ENCODE measurements around the gene SBF2.
"Not testable (repeated sequence)": the region's sequence is repeated elsewhere in the genome, so short reads cannot be mapped to it uniquely, and the experiment has no call there.

The SBF2 gene

DNA sequence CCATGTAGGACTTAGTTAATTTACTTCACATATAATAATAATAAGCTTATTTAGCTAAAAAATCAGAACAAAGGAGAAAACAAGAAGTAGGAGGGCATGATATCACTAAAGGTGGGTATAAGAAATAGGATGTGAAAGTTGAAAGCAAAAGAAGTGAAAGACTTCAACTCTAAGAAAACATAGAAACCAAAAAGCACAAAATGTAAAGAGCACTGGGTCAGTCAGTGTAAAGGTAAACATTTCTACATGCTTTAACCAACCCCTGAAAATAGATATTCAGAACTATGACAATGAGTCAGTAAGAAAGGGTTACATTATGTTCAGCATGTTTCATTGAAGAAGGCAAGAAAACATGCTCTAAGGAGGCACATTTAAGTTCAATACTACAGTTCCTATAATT is 331.3 kb downstream of the SBF2 start:
- no peak for DNase-seq (ENCODE audit: low read depth in 4 of 4, low spot score in 1 of 4)

DNA sequence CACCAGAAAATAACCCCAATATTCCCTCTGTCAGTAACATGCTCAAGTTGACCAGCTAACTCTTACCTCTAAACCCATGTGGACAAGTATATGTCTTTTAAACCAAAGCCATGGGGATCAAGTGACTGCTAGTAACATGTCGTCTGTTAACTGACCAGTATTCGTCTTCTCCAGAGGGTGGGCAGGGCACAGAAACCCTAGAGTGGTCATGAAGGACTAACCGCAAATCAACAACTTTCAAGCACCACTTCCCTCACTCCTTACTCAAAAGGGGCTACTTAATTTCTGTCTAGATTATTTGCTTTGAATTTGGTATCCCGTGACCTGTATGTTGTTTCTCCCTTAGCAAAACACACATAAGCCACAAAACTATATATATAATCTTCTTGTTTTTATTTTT is 336.9 kb downstream of the SBF2 start:
- DNase-seq (ENCODE audit: low read depth in 4 of 4, low spot score in 1 of 4), result no peak

DNA sequence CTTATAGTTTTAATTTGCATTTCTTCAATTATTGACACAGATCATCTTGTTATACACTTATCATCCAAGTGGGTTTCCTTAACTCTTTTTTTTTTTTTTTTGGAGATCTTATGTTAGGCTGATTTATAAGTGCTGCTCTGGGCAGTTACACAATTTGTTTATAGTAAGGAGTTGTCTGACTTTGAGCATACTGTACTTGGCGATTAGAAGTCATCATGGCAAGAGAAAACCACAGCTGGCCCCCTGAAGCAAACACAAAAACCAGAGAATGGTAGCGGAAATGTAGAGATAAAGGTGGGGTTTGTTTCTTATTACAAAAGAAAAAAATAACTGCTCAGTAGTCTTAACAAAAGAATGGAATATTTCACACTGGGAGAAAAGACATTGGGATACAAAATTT is 337.5 kb downstream of the SBF2 start:
- DNase-seq (ENCODE audit: low read depth in 4 of 4, low spot score in 1 of 4), result no peak

DNA sequence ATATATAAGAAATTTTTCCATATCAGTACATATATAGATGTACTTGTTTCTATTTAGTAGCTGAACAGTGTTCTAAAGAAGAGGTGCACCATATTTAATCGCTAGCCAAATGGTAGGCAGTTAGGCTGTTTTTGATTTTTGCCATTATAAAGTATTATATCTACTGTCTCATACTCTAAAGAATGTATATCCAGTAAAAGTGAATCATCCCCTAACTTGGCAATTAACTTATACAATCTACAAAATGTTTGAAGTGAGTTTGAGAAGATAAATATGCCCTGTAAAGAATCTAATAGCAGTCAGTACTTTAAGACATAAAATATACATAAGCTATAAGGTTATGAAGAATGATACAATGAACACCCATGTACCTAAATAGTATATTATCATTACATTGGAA is 338.6 kb downstream of the SBF2 start:
- no peak for DNase-seq (ENCODE audit: low read depth in 4 of 4, low spot score in 1 of 4)

DNA sequence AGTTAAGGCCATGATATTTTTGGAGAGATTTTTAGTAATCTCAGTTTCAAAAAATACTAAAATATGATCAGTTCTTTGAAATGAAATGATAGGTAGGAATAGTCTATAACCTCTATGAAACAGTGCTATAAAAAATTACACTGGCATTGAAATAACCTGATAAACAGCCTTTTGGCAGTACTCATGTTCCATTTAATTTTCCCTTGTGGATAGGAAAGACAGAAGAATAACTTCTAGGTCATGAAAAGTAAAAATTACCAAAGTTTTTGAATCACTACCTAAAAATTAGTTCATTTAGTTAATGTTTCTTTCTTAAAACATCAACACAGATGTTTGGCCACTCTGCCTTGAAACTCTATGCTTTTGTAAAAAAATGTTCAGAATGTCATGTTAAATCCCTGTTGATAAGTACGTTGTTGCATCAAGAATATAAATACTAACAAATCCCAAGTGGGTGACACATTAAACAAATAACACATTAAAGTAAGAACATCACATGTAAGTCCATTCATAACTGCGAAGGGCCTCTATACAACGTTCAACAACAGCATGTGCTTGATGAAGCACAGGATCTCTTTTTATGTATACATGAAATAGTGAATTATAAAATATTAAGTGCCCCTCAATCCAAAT is 339.9 kb downstream of the SBF2 start:
- DNase-seq (ENCODE audit: low read depth in 4 of 4, low spot score in 1 of 4), result no peak

DNA sequence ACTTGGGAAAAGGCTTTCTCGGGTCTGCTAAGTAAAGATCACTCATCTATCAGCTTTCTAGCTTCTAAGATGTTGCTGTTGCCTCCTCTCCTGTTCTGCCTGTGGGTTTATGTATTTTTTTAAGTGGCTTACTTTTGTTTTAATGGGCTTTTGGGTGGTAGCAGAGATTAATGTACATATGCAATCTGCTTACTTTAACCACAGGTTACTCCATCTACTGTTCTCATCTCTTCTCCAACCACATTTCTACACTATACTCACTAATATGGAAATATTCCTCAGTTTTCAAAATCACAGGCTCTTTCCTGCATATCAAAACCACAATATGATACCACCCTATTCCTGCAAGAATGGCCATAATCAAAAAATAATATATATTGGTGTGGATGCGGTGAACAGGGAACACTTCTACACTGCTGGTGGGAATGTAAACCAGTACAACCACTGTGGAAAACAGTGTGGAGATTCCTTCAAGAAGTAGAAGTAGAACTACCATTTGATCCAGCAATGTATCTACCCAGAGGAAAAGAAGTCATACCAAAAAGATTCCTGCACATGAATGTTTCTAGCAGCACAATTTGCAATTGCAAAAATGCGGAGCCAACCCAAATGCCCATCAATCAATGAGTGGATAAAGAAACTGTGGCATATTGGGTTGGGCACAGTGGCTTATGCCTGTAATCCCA is 341.4 kb downstream of the SBF2 start:
- no peak for DNase-seq (ENCODE audit: low read depth in 4 of 4, low spot score in 1 of 4)

DNA sequence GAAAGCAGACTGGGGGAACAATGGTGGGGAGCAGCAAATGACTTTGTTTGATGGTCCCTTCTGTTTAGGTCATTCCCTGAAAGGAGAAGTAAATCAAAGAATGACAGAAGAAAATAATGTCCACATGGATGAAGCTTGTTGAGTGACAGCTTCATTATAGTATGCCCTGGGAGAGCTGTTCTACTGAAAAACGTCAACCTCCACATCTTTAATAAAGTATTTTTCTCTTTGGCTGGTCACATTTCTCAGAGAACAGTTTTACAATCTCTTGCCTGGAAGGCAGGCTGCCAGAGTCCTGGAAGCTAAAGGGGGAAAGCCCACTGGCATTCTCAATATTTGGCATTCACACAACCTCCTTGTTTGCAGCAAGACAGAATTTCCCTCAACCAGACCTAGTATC is 342.2 kb downstream of the SBF2 start:
- DNase-seq (ENCODE audit: low read depth in 4 of 4, low spot score in 1 of 4), result no peak

DNA sequence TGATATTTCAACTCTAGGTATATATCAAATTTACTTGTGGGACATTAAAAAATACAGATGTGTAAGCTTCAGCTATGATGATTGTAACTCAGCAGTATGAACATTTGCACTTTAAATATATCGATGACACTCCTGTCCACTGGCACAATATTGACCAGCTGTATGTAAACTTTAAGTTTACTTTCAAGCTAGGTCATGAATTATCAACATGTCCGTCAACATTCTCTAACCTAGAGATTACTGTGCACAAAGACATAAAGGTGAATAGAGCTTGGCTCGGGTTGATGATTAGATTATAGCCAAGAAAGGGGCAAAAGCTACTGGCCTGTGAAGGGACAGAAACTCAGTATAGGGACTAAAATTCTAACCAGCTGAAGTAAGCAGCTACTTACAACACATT is 343.6 kb downstream of the SBF2 start:
- no peak for DNase-seq (ENCODE audit: low read depth in 4 of 4, low spot score in 1 of 4)

DNA sequence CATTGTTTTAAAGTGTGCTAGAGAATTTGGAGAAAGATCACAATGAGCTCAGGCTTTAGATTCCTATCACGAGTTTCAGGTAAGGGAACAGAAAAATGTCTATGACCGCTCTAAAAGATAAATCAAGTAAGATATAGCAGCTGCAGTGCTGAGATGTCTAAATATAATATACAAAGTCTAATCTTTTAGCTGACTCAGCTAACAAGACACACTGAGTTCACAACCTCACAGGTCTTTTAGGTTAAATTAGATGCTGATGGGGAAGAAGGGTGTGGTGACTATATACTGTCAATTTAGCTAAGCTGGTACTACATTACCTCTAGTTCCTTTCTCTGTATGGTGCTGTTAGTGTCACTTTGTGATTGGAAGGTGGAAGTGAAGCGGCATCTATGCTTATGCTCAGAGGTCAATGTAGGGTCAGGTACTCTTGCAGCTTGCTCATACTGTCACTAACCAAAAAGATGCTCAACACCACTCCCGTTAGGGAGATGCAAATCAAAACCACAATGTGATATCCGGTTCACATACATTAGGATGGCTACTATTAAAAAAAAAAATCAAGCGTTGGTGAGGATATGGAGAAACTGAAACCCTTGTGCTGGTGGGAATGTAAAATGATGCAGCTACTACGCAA is 346.7 kb downstream of the SBF2 start:
- no peak for DNase-seq (ENCODE audit: low read depth in 4 of 4, low spot score in 1 of 4)

DNA sequence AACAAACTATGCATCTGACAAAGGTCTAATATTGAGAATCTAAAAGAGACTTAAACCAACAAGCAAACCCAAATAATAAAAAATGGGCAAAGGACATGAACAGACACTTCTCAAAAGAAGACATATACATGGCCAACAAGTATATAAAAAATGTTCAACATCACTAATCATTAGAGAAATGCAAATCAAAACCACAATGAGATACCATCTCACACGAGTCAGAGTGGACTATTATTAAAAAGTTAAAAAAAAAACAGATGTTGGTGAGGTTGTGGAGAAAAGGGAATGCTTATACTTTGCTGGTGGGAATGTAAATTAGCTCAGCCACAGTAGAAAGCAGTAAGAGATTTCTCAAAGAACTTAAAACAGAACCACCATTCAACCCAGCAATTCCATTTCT is 348.3 kb downstream of the SBF2 start:
- DNase-seq (ENCODE audit: low read depth in 4 of 4, low spot score in 1 of 4), result not testable (repeated sequence)

DNA sequence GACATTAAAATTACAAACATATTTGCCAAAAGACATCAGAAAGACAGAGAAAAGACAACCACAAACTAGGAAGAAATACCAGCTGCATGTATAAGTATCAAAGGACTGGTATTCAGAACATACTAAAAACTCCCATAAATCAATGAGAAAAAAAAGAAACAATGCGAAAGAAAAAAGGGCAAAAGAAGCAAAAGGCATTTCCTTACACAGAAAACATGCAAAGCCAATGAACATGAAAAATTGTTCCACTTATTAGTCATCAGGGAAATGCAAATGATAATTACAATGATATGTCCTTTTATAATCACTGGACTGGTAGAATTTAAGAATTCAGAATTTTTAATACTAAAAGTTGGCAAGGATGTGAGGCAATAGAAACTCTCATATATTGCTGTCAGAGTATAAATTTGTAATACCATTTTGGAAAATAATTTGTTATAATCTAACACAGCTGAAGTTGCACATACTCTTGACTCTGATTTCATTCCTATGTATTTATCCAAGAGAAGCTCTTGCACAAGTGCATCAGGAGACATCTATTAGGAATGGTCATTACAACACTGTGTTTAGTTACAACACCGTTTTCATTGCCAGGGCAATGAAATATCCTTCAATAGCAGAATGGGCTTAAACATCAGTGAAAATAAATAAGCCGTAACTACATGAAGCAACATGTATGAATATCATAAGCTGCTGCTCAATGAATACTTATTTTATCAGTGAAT is 350.5 kb downstream of the SBF2 start:
- DNase-seq (ENCODE audit: low read depth in 4 of 4, low spot score in 1 of 4), result no peak

DNA sequence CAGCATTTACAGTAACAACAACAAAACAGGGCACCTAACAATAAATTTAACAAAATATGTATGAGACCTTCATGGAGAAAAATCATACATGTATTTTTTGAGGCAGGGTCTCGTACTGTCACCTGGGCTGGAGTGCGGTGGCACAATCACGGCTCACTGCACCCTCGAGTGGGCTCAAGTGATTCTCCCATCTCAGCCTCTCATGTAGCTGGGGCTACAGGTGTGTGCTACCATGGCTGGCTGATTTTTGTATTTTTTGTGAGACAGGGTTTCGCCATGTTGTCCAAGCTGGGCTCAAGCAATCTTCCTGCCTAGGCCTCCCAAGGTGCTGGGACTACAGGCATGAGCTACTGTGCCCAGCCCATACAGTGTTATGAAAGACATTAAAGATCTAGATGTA is 352.0 kb downstream of the SBF2 start:
- DNase-seq (ENCODE audit: low read depth in 4 of 4, low spot score in 1 of 4), result no peak

DNA sequence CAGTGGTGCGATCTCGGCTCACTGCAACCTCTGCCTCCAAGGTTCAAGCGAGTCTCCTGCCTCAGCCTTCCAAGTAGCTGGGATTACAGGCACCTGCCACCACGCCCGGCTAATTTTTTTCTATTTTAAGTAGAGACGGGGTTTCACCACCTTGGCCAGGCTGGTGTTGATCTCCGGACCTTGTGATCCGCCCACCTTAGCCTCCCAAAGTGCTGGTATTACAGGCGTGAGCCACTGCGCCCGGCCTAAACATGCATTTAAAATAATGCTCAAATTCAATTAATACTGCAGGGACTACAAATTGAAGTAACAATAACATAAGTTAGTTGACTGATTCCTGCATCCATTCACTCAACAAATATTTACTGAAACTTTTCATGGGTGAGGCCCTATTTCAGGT is 354.9 kb downstream of the SBF2 start:
- DNase-seq (ENCODE audit: low read depth in 4 of 4, low spot score in 1 of 4), result not testable (repeated sequence)

DNA sequence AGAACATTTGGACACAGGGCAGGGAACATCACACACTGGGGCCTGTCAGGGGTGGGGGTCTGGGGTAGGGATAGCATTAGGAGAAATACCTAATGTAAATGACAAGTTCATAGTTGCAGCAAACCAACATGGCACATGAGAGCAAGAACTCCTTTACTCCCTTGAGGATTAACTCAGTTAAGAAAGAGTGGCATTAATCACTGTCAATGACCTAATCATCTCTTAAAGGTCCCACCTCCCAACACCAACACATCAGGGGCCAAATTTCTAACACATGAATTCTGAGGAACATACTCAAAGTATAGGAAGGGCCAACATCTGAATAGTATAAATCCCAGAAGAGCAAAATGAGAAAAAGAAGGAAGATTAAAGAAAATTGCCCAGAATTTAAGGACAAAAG is 357.3 kb downstream of the SBF2 start:
- DNase-seq (ENCODE audit: low read depth in 4 of 4, low spot score in 1 of 4), result no peak

DNA sequence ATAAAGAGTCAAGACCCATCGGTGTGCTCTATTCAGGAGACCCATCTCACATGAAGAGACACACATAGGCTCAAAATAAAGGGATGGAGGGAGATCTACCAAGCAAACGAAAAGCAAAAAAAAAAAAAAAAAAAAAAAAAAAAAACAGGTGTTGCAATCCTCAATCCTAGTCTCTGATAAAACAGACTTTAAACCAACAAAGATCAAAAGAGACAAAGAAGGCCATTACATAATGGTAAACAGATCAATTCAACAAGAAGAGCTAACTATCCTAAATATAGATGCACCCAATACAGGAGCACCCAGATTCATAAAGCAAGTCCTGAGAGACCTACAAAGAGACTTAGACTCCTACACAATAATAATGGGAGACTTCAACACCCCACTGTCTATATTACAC is 361.2 kb downstream of the SBF2 start:
- not testable (repeated sequence) for DNase-seq (ENCODE audit: low read depth in 4 of 4, low spot score in 1 of 4)

DNA sequence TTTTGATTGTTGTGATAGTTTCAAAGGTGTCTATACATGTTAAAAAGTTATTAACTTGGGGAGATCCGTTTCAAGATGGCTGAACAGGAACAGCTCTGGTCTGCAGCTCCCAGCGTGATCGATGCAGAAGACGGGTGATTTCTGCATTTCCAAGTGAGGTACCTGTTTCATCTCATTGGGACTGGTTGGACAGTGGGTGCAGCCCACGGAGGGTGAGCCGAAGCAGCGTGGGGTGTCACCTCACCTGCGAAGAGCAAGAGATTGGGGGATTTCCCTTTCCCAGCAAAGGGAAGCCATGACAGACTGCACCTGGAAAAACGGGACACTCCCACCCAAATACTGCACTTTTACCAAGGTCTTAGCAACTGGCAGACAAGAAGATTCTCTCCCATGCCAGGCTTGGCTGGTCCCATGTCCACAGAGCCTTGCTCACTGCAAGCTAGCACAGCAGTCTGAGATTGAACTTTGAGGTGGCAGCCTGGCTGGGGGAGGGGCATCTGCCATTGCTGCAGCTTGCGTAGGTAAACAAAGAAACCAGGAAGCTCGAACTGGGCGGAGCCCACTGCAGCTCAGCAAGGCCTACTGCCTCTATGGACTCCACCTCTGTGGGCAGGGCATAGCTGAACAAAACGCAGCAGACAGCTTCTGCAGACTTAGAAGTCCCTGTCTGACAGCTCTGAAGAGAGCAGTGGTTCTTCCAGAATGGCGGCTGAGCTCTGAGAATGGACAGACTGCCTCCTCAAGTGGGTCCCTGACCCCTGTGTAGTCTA is 363.3 kb downstream of the SBF2 start:
- not testable (repeated sequence) for DNase-seq (ENCODE audit: low read depth in 4 of 4, low spot score in 1 of 4)

DNA sequence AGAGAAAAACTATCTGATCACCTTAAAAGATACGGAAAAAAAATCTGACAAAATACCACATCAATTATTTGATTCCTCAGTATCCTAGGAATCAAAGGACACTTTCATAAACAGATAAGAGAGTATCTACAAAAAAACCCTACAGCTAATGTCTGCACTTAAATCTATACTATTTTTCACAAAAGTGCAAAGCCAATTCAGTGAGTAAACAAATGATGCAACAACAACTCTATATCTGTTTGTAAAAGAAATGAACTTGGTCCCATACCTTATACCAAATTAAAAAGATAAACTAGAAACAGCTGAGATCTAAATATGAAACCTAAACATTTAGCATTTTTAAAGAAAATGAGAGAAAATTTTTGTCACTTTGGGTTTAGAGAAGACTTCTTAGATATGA is 366.3 kb downstream of the SBF2 start:
- DNase-seq (ENCODE audit: low read depth in 4 of 4, low spot score in 1 of 4), result no peak

DNA sequence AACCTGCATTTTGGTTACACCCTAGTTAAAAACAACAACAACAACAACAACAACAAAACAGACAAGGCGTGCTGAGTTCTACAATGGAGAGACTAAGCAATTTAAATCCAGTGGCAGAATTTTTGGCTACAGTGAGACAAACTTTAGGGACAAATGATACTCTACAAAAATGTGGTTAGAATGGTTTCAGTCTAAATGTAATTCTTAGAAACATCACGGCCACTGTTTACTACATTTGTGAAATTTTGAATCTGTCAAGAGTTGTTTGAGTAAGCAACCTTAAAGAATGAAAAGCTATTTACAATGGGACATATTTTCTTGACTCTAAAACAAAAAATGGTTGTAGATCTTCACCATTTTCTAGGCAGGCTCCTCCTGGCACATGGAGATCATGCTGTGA is 370.7 kb downstream of the SBF2 start:
- no peak for DNase-seq (ENCODE audit: low read depth in 4 of 4, low spot score in 1 of 4)

DNA sequence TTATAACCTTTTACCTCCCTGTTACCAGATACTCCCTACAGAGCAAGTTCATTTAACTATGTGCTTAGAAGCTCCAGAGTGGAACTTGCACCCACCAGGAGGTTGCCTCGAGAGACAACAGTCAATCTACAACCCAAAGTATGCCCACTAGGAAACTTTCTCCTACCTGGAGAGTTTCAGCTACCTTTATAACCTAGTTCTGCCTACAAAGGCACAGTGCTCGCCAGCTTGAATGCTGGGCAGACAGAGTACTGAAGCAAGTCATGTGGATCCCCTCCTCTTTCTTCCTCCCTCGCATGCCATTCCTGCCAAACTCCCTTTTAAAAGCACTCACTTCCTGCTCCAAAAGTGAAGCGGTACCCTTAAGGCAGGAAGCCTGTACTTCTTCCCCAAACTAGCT is 371.2 kb downstream of the SBF2 start:
- DNase-seq (ENCODE audit: low read depth in 4 of 4, low spot score in 1 of 4), result no peak

DNA sequence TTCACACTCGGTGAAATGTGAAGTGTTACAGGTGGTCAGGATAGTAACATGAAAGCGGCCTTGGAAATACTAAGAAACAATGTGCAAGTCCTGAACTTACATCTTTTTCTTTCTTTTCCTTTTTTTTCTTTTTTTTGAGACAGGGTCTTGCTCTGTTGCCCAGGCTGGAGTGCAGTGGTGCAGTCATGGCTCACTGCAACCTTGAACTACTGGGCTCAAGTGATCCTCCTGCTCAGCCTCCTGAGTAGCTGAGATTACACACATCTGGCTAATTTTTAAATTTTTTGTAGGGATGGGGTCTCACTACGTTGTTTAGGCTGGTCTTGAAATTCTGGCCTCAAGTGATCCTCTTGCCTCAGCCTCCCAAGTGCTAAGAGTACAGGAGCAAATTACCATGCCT is 377.5 kb downstream of the SBF2 start:
- DNase-seq (ENCODE audit: low read depth in 4 of 4, low spot score in 1 of 4), result no peak

DNA sequence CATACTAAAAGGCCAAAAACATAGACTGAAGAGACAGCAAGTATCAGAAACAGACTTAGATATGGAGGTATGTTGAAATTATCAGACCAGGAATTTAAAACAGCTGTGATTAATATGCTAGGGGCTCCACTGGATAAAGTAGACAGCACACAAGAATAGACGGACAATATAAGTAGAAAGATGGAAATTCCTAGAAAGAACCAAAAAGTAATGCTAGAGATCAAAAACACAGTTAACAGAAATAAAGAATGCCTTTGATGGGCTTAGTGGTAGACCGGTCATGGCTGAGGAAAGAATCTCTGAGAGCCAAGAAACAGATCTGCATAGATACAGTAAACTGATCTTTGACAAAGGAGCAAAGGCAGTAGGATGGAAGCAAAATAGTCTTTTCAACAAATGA is 380.0 kb downstream of the SBF2 start:
- DNase-seq (ENCODE audit: low read depth in 4 of 4, low spot score in 1 of 4), result no peak
